GM21717 (cell line): ENCODE data around the gene LRRN4.
"Not testable (repeated sequence)": the region's sequence is repeated elsewhere in the genome, so short reads cannot be mapped to it uniquely, and the experiment has no call there.

Source experiments
- ATAC-seq: cut with Tn5 transposase; IDR thresholded peaks from one replicate; pipeline ENCODE4 v1.9.1; 2021; ENCODE audit warnings: mild to moderate bottlenecking, moderate library complexity; ENCODE audit not compliant: unreplicated experiment

The LRRN4 gene

DNA sequence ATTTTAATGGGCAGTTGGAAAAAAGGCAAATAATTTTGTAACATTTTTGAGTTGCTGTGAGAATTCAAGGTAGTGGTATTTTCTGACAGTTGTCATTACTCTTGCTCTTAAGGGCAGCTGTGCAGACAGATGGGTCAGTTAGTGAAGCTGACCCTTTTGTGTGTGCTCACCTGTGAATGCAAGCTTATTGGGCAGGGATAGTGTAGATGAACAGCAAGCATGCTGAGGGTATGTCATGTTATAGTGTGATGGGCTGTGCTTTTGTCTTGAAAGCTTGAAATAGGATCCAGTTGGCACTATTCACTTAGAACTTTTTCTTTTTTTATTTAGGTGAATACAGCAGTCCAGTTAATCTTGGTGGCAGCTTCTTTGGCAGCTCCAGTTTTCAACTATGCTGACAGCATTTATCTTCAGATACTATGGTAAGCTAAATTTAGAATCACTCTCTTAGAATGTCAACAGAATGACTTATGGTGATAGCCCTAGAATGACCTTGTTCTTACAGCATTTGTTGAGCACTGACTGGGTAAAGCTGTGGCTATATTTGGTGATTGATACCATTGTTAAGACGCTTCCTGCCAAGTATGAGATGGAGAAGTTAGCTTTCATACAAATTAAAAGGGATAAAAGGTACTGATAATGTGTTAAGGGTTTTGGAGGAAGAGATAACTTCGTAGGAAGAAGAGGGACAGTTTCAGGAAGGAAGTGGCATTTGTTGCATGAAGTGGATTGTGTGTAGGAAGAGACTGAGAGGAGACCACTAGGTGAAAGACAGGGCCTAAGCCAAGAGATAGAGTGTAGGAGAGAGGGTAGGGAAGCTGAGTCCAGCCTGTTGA, 19.5 kb downstream of the LRRN4 start:
- no peak for ATAC-seq

DNA sequence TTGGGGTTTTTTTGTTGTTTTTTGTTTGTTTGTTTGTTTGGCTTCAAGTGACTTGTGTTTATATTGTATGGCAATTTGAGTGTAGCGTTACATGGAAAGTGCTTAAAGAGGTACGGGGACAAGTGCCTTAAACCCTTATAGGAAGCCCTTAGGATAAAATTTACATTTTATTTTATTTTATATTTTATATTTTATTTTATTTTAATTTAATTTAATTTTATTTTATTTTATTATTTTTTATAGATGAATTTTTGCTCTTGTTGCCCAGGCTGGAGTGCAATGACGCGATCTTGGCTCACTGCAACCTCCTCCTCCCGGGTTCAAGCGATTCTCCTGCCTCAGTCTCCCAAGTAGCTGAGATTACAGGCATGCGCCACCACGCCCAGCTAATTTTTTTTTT, 21.0 kb downstream of the LRRN4 start:
- not testable (repeated sequence) for ATAC-seq

DNA sequence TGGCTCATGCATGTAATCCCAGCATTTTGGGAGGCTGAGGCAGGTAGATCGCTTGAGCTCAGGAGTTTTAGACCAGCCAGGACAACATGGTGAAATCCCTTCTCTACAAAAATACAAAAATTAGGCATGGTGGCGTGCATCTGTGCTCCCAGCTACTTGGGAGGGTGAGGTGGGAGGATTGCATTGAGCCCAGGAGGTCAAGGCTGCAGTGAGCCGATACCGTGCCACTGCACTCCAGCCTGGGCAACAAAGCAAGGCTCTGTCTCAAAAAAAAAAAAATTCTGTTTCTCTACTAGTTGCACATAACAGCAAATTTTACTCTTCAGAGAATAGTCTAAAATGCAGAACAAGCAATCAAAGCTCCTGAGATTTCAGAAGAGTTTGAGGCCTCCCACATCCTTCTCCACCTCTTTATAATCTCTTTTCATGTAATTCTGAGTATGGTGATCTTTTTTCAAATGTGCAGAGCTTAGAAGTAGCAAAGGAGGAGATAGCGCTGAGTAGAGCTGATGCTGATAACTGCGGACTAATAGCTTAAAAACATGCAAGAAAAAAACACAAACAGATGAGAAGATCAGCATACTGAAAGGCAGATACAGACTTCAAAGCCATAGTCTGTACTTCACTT, 23.3 kb downstream of the LRRN4 start:
- ATAC-seq = no peak

DNA sequence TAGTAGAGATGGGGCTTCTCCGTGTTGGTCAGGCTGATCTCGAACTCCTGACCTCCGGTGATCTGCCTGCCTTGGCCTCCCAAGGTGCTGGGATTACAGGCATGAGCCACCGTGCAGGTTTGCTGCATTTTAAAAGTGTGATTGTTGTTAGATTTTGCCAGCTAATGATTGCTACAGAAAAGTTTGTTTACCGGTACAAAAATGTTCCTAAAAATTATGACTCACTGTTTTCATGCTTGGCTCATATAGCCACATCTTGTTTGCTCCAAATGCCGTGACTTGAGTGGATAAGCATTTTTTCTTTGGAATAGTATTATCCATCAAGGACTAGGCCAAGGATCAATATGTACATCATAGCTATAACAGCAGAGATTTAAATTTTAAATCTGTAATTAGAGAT, 24.3 kb downstream of the LRRN4 start:
- ATAC-seq = no peak

DNA sequence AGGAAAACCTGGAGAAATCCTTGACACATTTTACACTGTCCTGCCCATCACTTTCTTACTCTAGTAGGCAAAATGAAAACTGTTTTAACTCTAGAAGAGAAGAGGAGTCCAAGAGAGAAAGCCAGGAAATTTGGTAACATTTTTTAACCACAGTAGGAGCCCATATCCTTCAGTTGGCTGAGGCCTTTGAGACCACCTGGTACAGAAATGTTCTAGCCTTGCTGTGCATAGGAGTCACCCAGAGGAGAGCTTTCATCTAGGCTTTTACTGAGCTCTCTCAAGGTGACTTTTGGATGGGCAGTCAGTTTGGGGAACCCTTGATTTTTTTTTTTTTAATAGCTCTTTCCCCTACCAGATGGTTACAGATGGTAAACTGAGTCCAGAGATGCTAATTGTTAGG, 25.0 kb downstream of the LRRN4 start:
- ATAC-seq = no peak

DNA sequence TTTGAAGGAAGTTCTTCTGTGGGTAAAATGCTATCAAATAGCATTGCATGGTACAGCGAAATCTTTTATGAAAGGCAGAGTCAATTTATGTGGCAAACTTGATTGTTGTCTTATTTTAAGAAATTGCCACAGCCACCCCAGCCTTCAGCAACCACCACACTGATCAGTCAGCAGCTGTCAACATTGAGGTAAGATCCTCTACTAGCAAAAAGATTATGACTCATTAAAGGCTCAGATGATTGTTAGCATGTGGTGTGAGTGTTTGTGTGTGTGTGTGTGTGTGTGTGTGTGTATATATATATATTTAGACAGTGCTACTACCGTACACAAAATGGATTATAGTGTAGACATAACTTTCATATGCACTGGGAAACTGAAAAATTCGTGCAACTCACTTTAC, 27.8 kb downstream of the LRRN4 start:
- ATAC-seq = no peak

DNA sequence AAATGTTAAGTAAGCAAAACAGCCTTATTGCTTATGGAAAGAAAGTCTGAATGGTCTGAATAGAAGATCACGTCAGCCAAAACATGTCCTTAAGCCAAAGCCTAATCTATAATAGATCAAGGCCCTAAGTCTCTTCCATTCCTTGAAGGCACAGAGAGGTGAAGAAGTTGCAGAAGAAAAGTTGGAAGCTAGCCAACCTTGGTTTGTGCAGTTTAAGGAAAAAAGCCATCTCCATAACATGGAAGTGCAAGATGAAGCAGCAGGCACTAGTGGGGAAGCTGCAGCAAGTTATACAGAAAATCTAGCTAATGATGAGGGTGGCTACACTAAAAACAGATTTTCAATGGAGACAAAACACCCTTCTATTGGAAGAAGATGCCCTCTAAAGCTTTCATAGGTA, 29.1 kb downstream of the LRRN4 start:
- no peak for ATAC-seq

DNA sequence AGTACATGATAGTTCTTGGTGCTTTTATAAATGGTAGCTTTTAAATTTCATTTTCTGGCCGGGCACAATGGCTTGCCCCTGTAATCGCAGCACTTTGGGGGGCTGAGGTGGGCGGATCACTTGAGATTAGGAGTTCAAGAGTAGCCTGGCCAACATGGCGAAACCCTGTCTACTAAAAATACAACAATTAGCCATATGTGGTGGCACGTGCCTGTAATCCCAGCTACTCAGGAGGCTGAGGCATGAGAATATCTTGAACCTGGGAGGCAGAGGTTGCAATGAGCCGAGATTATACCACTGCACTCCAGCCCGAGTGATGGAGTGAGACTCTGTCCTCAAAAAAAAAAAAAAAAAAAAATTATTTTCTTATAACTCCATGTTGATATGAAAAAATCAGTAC, 36.0 kb downstream of the LRRN4 start:
- no peak for ATAC-seq

DNA sequence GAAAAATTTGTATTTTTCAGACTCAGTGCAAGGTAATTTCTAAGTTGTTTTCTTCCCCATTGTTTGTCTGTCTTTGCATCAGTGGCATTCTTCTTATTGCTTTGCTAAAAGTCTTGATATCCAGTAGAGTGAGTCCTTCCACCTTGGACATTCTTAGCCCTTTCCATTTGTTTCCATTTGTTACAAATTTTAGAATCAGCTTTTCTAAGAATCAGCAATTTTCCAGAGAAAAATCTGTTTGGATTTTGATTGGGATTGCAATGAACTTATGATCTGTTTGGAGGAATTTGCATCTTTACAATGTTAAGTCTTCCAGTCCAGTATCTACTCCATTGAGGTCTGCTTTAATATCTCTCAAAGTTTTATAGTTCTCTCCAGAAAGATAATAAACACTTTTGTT, 36.4 kb downstream of the LRRN4 start:
- ATAC-seq = no peak

DNA sequence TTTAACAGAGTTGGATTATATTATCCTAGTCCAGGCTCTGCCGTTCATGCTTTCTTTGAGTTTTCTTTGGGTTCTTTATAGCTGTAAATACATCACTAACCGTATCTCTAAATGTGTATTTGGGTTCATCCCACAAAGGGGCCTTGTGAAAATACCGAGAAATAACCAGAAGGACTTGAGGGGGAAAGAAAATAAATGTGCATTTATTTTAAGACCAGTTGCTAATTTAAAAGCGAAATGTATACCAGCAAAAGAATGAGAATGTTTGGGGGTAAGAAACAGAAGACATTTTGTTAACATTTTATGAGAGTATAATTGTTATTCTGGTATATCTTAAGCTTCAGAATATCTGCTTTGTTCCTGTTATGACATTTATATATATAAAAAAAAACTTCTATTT, 38.9 kb downstream of the LRRN4 start:
- no peak for ATAC-seq

DNA sequence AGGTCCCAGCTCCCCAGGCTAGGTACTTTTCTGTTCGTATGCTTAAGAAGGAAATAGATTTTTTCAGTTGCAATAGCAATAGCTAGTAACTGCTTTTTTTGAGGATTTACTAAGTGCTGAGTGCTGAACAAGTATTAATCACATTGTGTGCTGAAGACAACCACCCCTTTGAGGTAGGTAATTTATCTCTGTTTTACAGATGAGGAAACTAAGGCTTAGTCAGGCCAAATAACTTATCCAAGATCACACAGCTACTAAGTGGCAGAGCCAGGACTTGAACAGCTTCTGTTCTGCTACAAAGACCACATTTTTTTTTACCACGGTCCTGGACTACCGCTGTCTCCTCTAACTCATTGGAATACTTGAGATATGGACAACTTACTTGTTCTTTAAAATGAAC, 39.8 kb downstream of the LRRN4 start:
- ATAC-seq = no peak

DNA sequence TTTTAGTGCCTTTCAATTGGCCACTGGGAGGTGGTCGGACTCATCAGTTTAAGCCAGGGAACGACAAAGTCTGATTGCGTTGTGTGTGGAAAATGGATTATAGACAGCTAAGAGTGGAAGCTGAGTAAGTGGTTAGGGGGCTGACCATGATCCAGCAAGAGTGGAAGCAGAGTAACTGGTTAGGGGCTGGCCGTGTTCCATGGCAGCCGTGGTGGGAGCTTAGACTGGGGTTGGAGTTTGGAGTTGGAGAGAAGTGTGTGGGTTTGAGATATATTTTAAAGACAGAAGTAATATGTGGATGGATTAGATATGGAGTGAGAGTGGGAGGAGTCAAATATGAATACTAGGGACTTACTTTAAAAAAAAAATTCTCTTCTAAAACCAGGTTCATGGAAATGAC, 41.7 kb downstream of the LRRN4 start:
- no peak for ATAC-seq

DNA sequence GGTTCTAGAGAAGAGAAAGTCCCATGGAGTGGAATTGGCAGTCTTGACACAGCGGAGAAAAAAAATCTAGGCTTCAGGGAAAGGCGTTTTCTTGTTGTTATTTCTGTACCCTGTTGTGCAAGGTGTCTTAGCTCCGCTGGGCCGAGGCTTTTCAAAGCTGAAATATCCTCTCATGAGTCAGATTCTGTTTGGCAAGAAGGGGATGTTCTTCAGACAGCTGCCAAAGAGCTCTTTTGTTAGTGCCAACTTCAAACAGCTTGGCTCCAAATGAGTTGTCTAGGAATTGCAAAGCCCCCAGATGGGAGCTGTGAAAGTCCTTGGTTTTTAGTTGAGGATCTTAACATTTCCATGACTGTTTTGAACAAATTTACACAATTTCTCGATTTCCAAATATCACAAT, 45.6 kb downstream of the LRRN4 start:
- ATAC-seq = no peak

DNA sequence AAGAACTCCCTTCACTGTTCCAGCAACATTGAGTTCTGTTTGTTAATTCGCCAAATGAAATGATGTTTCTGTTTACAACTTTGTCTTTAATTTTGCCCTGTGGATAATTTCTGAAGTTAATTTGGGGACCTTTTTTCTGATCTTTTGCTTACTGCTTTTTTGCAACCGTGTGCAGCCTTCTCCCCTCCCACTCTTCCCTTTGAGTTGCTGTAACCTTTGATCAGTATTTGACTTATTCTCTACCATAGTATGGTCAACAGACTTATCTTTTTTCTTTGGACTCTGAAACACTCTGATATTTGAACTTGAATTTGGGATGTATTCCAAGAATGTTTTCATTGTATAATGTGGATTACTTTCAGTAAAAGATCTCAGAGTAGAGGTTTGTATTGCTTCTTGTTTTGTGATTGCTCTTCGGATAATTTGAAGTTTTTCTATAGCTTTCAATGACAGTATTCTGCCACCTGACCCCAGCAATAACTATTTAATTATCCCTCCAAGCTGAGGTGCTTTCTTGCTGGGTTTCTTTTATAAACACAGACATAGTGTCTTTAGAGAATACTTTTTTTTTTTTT, 46.2 kb downstream of the LRRN4 start:
- no peak for ATAC-seq

DNA sequence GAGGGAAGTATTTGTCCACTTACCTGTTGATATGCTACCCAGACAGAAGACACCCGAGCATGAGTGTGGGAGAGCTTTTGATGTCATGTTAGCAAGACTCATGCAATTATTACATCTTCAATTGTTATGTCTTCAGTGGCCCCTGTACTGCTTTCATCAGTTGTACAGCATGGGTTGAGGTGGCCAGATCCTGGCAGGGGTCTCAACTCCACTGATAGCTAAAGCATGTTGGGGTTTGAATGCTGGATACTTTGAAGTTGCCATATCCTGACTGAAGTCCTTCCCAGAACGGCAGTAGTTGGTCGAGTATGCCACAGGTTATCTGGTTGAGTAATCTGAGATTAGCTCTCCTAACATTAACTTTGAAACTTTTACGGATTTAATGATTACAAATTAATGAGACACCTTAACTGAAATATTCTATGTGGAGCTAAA, 46.7 kb downstream of the LRRN4 start:
- ATAC-seq = no peak

DNA sequence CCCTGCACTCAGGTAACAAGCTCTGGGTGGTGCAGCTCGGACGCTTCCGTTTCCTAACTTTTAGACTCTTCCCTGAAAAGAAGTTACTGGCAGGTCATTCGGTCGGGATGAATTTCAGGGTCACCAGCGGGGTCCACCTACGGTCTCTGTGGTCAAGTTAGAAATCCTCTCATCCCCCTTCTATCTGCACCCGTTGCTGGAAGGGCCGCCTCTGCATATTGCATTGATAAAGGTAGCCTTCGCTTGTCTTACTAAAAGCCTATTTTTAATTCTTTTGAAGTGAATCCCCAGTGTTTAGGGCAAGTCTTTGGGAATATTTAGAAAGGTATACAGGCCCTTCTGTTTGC, 47.3 kb downstream of the LRRN4 start:
- no peak for ATAC-seq

DNA sequence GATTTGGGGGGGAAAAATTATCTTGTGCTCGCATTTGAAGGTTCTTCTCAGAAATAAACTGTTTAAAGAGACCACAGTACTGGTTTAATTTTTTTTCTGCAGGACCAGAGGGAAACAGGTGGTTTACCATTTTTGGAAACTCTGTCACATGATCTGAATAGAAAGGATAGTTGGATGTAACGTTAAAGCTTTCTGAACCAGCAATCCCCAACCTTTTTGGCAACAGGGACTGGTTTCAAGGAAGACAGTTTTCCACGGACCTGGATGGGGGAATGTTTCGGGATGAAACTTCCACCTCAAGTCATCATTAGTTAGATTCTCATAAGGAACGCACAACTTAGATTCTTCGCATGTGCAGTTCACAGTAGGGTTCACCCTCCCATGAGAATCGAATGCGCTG, 53.0 kb downstream of the LRRN4 start:
- ATAC-seq = no peak

DNA sequence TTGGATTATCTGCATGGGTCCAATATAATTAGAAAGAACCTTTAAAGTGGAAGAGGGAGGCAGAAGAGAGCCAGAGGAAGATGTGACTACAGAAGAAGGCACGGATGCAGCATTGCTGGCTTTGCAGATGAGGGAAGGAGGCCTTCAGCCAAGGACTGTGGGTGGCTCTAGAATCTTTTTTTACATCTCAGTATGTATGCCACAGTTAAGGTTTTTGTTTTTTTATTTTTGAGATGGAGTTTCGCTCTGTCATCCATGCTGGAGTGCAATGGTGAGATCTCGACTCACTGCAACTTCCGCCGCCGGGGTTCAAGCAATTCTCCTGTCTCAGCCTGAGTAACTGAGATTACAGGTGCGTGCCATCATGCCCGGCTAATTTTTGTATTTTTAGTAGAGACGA, 54.1 kb downstream of the LRRN4 start:
- ATAC-seq = no peak

DNA sequence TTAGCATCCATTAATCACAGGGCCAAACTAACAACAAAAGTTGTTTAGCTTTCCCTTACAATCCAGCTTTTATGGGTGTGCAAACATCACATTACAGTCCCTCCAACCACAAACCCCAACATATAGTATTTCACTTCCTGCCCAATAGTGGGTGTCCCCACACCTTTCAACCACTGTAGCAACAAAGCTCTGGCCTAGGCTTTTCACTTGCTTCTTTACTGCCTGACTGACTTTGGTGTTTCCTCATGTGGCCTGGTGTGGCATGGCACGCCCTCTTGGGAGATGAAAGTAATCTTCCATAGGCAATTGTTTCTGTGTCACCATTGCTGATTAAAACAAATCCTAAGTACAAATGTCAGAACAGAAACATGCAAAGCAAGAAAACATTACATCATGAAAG, 57.1 kb downstream of the LRRN4 start:
- peak; percentile 93 for ATAC-seq

DNA sequence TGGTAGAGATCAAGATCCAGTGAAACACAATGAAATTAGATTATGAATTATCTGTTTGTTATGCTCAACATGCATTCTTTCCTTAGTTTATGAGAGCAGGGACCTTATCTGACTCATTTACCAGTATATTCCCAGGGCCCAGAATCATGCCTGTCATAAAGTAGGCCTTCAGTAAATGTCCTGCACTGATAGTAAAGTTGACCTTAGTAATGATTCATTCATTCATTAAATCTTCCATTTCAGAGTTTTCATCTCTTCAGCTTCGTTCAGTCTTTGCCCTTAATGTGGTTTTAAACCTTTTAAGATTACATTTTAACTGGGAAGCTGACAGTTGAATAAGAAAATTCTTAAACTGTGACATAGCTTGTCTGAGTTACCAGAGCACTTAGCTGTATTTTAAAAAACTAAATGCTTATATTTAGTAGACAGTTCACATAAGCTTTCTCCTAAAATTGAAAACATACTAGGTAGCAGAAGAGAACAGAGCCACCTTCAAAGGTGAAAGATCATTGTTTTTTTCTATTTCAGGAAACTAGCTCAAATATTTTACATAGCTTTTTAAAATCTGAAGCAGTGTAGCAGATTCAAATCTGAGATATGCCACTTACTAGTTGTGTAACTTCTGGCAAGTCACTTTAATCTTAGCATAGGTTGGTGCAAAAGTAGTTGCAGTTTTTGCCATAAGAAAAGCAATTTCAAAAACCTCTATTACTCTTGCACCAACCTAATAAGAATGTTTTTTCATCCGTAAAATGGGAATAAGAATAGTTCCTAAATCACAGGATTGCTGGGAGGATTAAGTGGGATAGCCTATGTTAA, 62.0 kb downstream of the LRRN4 start:
- no peak for ATAC-seq

DNA sequence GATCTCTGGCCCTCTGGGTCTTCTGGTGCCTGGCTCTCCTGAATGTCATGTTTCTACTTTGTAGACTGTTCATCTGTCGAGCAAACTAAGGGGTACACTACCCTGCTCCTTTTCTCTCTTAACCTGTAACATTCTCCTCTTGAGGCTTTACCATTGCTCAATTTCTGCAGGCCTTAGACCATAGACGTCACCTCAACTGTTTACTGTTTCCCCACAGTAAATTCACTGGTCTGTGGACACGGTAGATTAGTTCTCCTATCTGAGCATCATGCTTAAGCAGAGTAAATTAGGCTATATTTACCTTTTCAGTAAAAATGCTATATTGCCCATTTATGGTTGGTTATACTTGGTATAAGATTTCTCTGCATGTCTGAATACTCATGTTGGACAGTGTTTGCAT, 62.9 kb downstream of the LRRN4 start:
- ATAC-seq = no peak
